Spleen (tissue), 11 donors: ENCODE data around the gene KIAA0825. TPM values are rescaled to one million over a fixed set of nuclear protein-coding genes. Genes with fewer than 3 reads are reported as not detected.

Experiments used
- DNase-seq: peaks from one replicate; pipeline ENCODE4 v3.0.0-alpha.2; 2020
- H3K27ac ChIP-seq, 8 donors: fragments of 200-600 bp; sonication (generic) in 7 of 8; 1 replicate in 4 of 8; 2 replicates in 4 of 8; pipeline versions ENCODE4 v1.5.0 to v1.8.0; 2016 to 2021; ENCODE audit warnings: inconsistent platforms in 4 of 8, mild to moderate bottlenecking in 4 of 8, moderate library complexity in 1 of 8
- H3K27me3 ChIP-seq, 7 donors: fragments of 200-600 bp; sonication (generic) in 6 of 7; replicated peaks in 1 of 7; 1 replicate in 4 of 7; 2 replicates in 3 of 7; pipeline versions ENCODE4 v1.5.0 to v1.8.0; 2016 to 2021; ENCODE audit warnings: inconsistent platforms in 3 of 7, mild to moderate bottlenecking in 1 of 7
- H3K36me3 ChIP-seq, 6 donors: fragments of 200-600 bp; sonication (generic) in 5 of 6; 1 replicate in 4 of 6; 2 replicates in 2 of 6; pipeline versions ENCODE4 v1.5.0 to v1.8.0; 2016 to 2021; ENCODE audit warnings: inconsistent platforms in 2 of 6
- H3K4me1 ChIP-seq, 6 donors: fragments of 200-600 bp; sonication (generic) in 5 of 6; 1 replicate in 3 of 6; 2 replicates in 3 of 6; pipeline versions ENCODE4 v1.5.0 to v1.8.0; 2016 to 2021; ENCODE audit warnings: inconsistent platforms in 3 of 6
- H3K4me3 ChIP-seq, 8 donors: fragments of 200-600 bp; sonication (generic) in 7 of 8; 1 replicate in 4 of 8; 2 replicates in 4 of 8; pipeline versions ENCODE4 v1.5.0 to v1.8.0; 2016 to 2021; ENCODE audit warnings: inconsistent platforms in 4 of 8, mild to moderate bottlenecking in 4 of 8, moderate library complexity in 2 of 8
- H3K9me3 ChIP-seq, 8 donors: fragments of 200-600 bp; sonication (generic) in 7 of 8; 1 replicate in 4 of 8; 2 replicates in 4 of 8; pipeline versions ENCODE4 v1.5.0 to v1.8.0; 2016 to 2021; ENCODE audit warnings: inconsistent platforms in 4 of 8
- CTCF ChIP-seq, 11 experiments: fragments of 200-600 bp in 7 of 11; fragments of 450-650 bp in 4 of 11; sonication (generic) in 4 of 11; IDR thresholded peaks in 8 of 11; conservative IDR thresholded peaks in 3 of 11; 1 replicate in 7 of 11; 2 replicates in 4 of 11; pipeline versions ENCODE4 v1.4.0 to v1.8.0; 2016 to 2021; ENCODE audit warnings: antibody characterized with exemption in 11 of 11, inconsistent platforms in 4 of 11, mild to moderate bottlenecking in 1 of 11
- POLR2A ChIP-seq, 3 donors: fragments of 450-650 bp; IDR thresholded peaks; one replicate each; pipeline ENCODE4 v1.5.1; 2017; ENCODE audit warnings: antibody characterized with exemption in 3 of 3, mild to moderate bottlenecking in 1 of 3
- POLR2AphosphoS5 ChIP-seq, 3 donors: sonication (generic); formaldehyde crosslinking; IDR thresholded peaks; one replicate each; pipeline ENCODE4 v1.5.1; 2017; ENCODE audit warnings: antibody characterized with exemption in 3 of 3
- WGBS, 5 donors: extraction: QIAGEN DNeasy Blood & Tissue Kit in 3 of 5; methylation state at CpG; one replicate each; pipeline versions ENCODE4 v1.1.5 to v1.1.7; 2013 to 2018; 5-methylcytosine and 5-hydroxymethylcytosine counted together
- intact Hi-C: fragments of 100-400 bp; cut with DNase I; formaldehyde crosslinking; loops from one replicate; pipeline ENCODE4 v1.15.0; 2023; ENCODE audit warnings: low total_unique reads
- polyA plus RNA-seq, 3 donors: library from polyadenylated mRNA; stranded (reverse); fragments of 200-250 nt; gene quantifications; one replicate each; pipeline ENCODE4 v1.2.1, GENCODE V29; 2013
- total RNA-seq, 7 donors: library from RNA; depleted of rRNA in 3 of 7; stranded (reverse); fragments of >200 nt in 3 of 7; fragmentation: NEBNext Ultra II Directional in 4 of 7; extraction: Animal tissue kit (Norgen Biotek cat#: 25700) in 4 of 7; gene quantifications; one replicate each; pipeline versions ENCODE4 v1.1.0 to v1.2.1, GENCODE V29; 2016 to 2021
- donor health status: healthy with polysubstance abuse.
- donor health status: DM: no; HTN: no; CAD: no; lungs with moderate emphysema.
- donor health status: DM: no; HTN: no; CAD: no.
- donor health status: Bipolar disorder and iron deficiency.
- donor health status: healthy.
- donor health status: DM: no; HTN: no; CAD: no.
- donor health status: DM: yes; HTN: yes; CAD: no.

Gene KIAA0825
- total and polyA plus RNA-seq, 10 donors, result 0.20 to 13.5 (median 6.0) TPM

- Histone ChIP-seq H3K36me3 (no peaks in the 10 kb centered on the region), H3K4me3 (no peak overlapping the region), H3K9me3 (no peaks in the 10 kb centered on the region), H3K4me1 (no peaks in the 10 kb centered on the region), H3K27ac (no peak overlapping the region), H3K27me3 (no peaks in the 10 kb centered on the region)
- WGBS, 5 donors, result 96 to 100% (median 100%) methylated on average over 1 of the region's 1 CpG
- DNase-seq, result no peak
- intact Hi-C loops, result no loop called here
- no peak for TF ChIP-seq POLR2AphosphoS5 (IDR thresholded peaks at IDR 0.05)
- no peak for TF ChIP-seq POLR2A (IDR thresholded peaks at IDR 0.05)
- no peak for TF ChIP-seq CTCF (IDR thresholded peaks at IDR 0.05 in 8 of 11, conservative IDR thresholded peaks at IDR 0.05 in 3 of 11)
Measured at GRCh38 chr5:94260096-94260495, 358.3 kb downstream of the KIAA0825 start.

- no peaks in the 10 kb centered on the region for H3K27me3 ChIP-seq
- no peak for DNase-seq
- H3K9me3 ChIP-seq, result no peaks in the 10 kb centered on the region
- H3K36me3 ChIP-seq, result no peaks in the 10 kb centered on the region
- no peak overlapping the region for H3K27ac ChIP-seq
- intact Hi-C loops, result no loop called here
- WGBS, 5 donors, result 59 to 89% (median 85%) methylated on average over 3 of the region's 3 CpGs
- no peak overlapping the region for H3K4me3 ChIP-seq
- no peaks in the 10 kb centered on the region for H3K4me1 ChIP-seq
- no peak for TF ChIP-seq POLR2AphosphoS5 (IDR thresholded peaks at IDR 0.05)
- no peak for TF ChIP-seq CTCF (IDR thresholded peaks at IDR 0.05 in 8 of 11, conservative IDR thresholded peaks at IDR 0.05 in 3 of 11)
- TF ChIP-seq POLR2A (IDR thresholded peaks at IDR 0.05), result no peak
Measured at GRCh38 chr5:94254214-94254613, 364.2 kb downstream of the KIAA0825 start.

- intact Hi-C loops, result no loop called here
Measured at GRCh38 chr5:94250985-94251384, 367.4 kb downstream of the KIAA0825 start.

GRCh38 chr5:94249430-94249829, 369.0 kb downstream of the KIAA0825 start:
- intact Hi-C loops, result no loop called here
- H3K27me3 ChIP-seq, result no peaks in the 10 kb centered on the region
- no peaks in the 10 kb centered on the region for H3K9me3 ChIP-seq
- no peaks in the 10 kb centered on the region for H3K36me3 ChIP-seq
- no peak overlapping the region for H3K4me3 ChIP-seq
- H3K4me1 ChIP-seq, result peaks cover 0 to 7% (median 0%) of the 10 kb centered on the region in 6 donors
- no peak overlapping the region for H3K27ac ChIP-seq
- WGBS, 5 donors, result 79 to 91% (median 85%) methylated on average over 2 of the region's 2 CpGs
- DNase-seq, result no peak
- no peak for TF ChIP-seq CTCF (IDR thresholded peaks at IDR 0.05 in 8 of 11, conservative IDR thresholded peaks at IDR 0.05 in 3 of 11)
- no peak for TF ChIP-seq POLR2A (IDR thresholded peaks at IDR 0.05)
- no peak for TF ChIP-seq POLR2AphosphoS5 (IDR thresholded peaks at IDR 0.05)

More at GRCh38 chr5:94250985-94251384, 367.4 kb downstream of the KIAA0825 start:
- DNase-seq, result no peak
- Histone ChIP-seq H3K9me3 (no peaks in the 10 kb centered on the region), H3K27me3 (no peaks in the 10 kb centered on the region), H3K36me3 (no peaks in the 10 kb centered on the region), H3K4me3 (no peak overlapping the region), H3K4me1 (peaks cover 0 to 4% (median 0%) of the 10 kb centered on the region in 6 donors), H3K27ac (no peak overlapping the region)
- 86 to 92% (median 91%) methylated on average over 5 of the region's 5 CpGs for WGBS, 5 donors
- no peak for TF ChIP-seq CTCF (IDR thresholded peaks at IDR 0.05 in 8 of 11, conservative IDR thresholded peaks at IDR 0.05 in 3 of 11)
- TF ChIP-seq POLR2AphosphoS5 (IDR thresholded peaks at IDR 0.05), result no peak
- TF ChIP-seq POLR2A (IDR thresholded peaks at IDR 0.05), result no peak
